Ishikawa (cell line): ENCODE measurements around the gene HNRNPLL.

ENCODE experiments used
- TCF12 ChIP-seq: IDR thresholded peaks from 2 replicates; pipeline ENCODE4 v1.6.1; 2012; ENCODE audit warnings: low read depth
- YY1 ChIP-seq: IDR thresholded peaks from 2 replicates; pipeline ENCODE4 v1.6.1; 2012; ENCODE audit warnings: low read depth

DNA sequence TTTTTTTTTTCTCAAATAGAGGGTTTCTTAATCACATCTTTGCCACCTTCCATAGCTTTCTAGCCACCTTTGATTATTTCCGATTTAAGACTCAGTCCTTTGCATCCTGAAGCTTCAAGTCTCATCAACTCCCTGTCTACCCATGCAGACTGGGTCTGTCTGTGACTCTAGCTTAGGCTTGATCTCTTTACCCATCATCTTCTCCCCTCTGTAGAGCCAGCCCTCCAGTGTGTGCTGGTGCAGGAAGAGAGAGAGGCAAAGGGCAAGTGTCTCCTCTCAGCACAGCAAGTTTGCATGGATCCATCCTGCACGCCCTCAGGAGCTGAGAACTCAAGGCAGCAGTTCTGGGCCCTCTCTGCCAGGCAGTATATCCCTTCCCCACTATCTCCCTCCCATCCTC lies 70.4 kb downstream of the HNRNPLL start:
- TF ChIP-seq TCF12 (no peak), YY1 (no peak)
